Activated naive CD8-positive, alpha-beta T cell (primary cell): ENCODE data around the gene PPM1A.

Experiments
- H3K27ac Mint-ChIP-seq: one replicate; pipeline ENCODE4 v1.8.0; 2021; ENCODE audit warnings: mixed read lengths
- H3K27me3 Mint-ChIP-seq: one replicate; pipeline ENCODE4 v1.8.0; 2021; ENCODE audit warnings: mixed read lengths
- H3K36me3 Mint-ChIP-seq: one replicate; pipeline ENCODE4 v1.8.0; 2021; ENCODE audit warnings: mixed read lengths
- H3K4me1 Mint-ChIP-seq: one replicate; pipeline ENCODE4 v1.8.0; 2021; ENCODE audit warnings: low read depth, mixed read lengths
- H3K4me3 Mint-ChIP-seq: one replicate; pipeline ENCODE4 v1.8.0; 2021; ENCODE audit warnings: mild to moderate bottlenecking, mixed read lengths
- H3K9me3 Mint-ChIP-seq: one replicate; pipeline ENCODE4 v1.8.0; 2021; ENCODE audit warnings: low read depth, mixed read lengths

Gene PPM1A

GRCh38 chr14:60242429-60242828 lies 6.6 kb upstream of the PPM1A start:
- H3K9me3 Mint-ChIP-seq = no peaks in the 10 kb centered on the region
- H3K4me3 Mint-ChIP-seq = no peak overlapping the region
- H3K27me3 Mint-ChIP-seq = no peaks in the 10 kb centered on the region
- H3K27ac Mint-ChIP-seq = no peak overlapping the region
- H3K36me3 Mint-ChIP-seq = peaks cover 2% of the 10 kb centered on the region
- H3K4me1 Mint-ChIP-seq = peaks cover 14% of the 10 kb centered on the region

GRCh38 chr14:60245380-60246177 lies 3.4 kb upstream of the PPM1A start:
- no peak overlapping the region for H3K4me3 Mint-ChIP-seq
- no peak overlapping the region for H3K27ac Mint-ChIP-seq
- no peaks in the 10 kb centered on the region for H3K27me3 Mint-ChIP-seq
- H3K9me3 Mint-ChIP-seq = no peaks in the 10 kb centered on the region
- H3K4me1 Mint-ChIP-seq = peaks cover 28% of the 10 kb centered on the region
- peaks cover 2% of the 10 kb centered on the region for H3K36me3 Mint-ChIP-seq

- H3K36me3 Mint-ChIP-seq = no peaks in the 10 kb centered on the region
- H3K4me1 Mint-ChIP-seq = peaks cover 49% of the 10 kb centered on the region
- H3K4me3 Mint-ChIP-seq = peak overlapping the region; percentile 93
- H3K27me3 Mint-ChIP-seq = no peaks in the 10 kb centered on the region
- H3K9me3 Mint-ChIP-seq = no peaks in the 10 kb centered on the region
- peak overlapping the region; percentile 100 for H3K27ac Mint-ChIP-seq
Measured at GRCh38 chr14:60247994-60248696, 876 bp upstream of the PPM1A start.

- peak overlapping the region; percentile 89 for H3K27ac Mint-ChIP-seq
- no peaks in the 10 kb centered on the region for H3K36me3 Mint-ChIP-seq
- H3K4me3 Mint-ChIP-seq = peak overlapping the region; percentile 94
- H3K4me1 Mint-ChIP-seq = peaks cover 56% of the 10 kb centered on the region
- H3K9me3 Mint-ChIP-seq = no peaks in the 10 kb centered on the region
- no peaks in the 10 kb centered on the region for H3K27me3 Mint-ChIP-seq
Measured at GRCh38 chr14:60249321-60250256, 568 bp downstream of the PPM1A start.

- Mint-ChIP-seq H3K27ac (peak overlapping the region; percentile 89), H3K36me3 (peaks cover under 1% of the 10 kb centered on the region), H3K9me3 (no peaks in the 10 kb centered on the region), H3K4me3 (peak overlapping the region; percentile 94), H3K27me3 (no peaks in the 10 kb centered on the region), H3K4me1 (peaks cover 60% of the 10 kb centered on the region)
Measured at GRCh38 chr14:60250257-60251035, 1.4 kb downstream of the PPM1A start.

GRCh38 chr14:60251877-60252276 lies 2.9 kb downstream of the PPM1A start:
- Mint-ChIP-seq H3K36me3 (peaks cover 4% of the 10 kb centered on the region), H3K4me1 (peaks cover 67% of the 10 kb centered on the region), H3K27ac (no peak overlapping the region), H3K27me3 (no peaks in the 10 kb centered on the region), H3K9me3 (no peaks in the 10 kb centered on the region), H3K4me3 (peak overlapping the region; percentile 94)

- H3K9me3 Mint-ChIP-seq = no peaks in the 10 kb centered on the region
- H3K27ac Mint-ChIP-seq = no peak overlapping the region
- H3K36me3 Mint-ChIP-seq = peaks cover 4% of the 10 kb centered on the region
- H3K27me3 Mint-ChIP-seq = no peaks in the 10 kb centered on the region
- peaks cover 66% of the 10 kb centered on the region for H3K4me1 Mint-ChIP-seq
- H3K4me3 Mint-ChIP-seq = no peak overlapping the region
Measured at GRCh38 chr14:60252630-60253029, 3.6 kb downstream of the PPM1A start.

GRCh38 chr14:60253649-60254048 lies 4.6 kb downstream of the PPM1A start:
- no peaks in the 10 kb centered on the region for H3K27me3 Mint-ChIP-seq
- H3K36me3 Mint-ChIP-seq = peaks cover 4% of the 10 kb centered on the region
- H3K9me3 Mint-ChIP-seq = no peaks in the 10 kb centered on the region
- peaks cover 68% of the 10 kb centered on the region for H3K4me1 Mint-ChIP-seq
- H3K27ac Mint-ChIP-seq = no peak overlapping the region
- H3K4me3 Mint-ChIP-seq = no peak overlapping the region

- H3K9me3 Mint-ChIP-seq = no peaks in the 10 kb centered on the region
- peaks cover 4% of the 10 kb centered on the region for H3K36me3 Mint-ChIP-seq
- H3K4me3 Mint-ChIP-seq = no peak overlapping the region
- no peaks in the 10 kb centered on the region for H3K27me3 Mint-ChIP-seq
- no peak overlapping the region for H3K27ac Mint-ChIP-seq
- peaks cover 72% of the 10 kb centered on the region for H3K4me1 Mint-ChIP-seq
Measured at GRCh38 chr14:60254176-60254575, 5.2 kb downstream of the PPM1A start.

GRCh38 chr14:60257865-60258264 lies 8.8 kb downstream of the PPM1A start:
- H3K9me3 Mint-ChIP-seq = no peaks in the 10 kb centered on the region
- no peak overlapping the region for H3K27ac Mint-ChIP-seq
- H3K36me3 Mint-ChIP-seq = peaks cover 6% of the 10 kb centered on the region
- no peak overlapping the region for H3K4me3 Mint-ChIP-seq
- no peaks in the 10 kb centered on the region for H3K27me3 Mint-ChIP-seq
- peaks cover 56% of the 10 kb centered on the region for H3K4me1 Mint-ChIP-seq

- Mint-ChIP-seq H3K27ac (no peak overlapping the region), H3K27me3 (no peaks in the 10 kb centered on the region)
Measured at GRCh38 chr14:60265163-60265562, 16.1 kb downstream of the PPM1A start.

GRCh38 chr14:60266021-60266937 lies 17.3 kb downstream of the PPM1A start:
- Mint-ChIP-seq H3K27me3 (no peaks in the 10 kb centered on the region), H3K27ac (no peak overlapping the region), H3K4me1 (peaks cover 41% of the 10 kb centered on the region), H3K9me3 (no peaks in the 10 kb centered on the region), H3K36me3 (peaks cover 16% of the 10 kb centered on the region), H3K4me3 (no peak overlapping the region)

More at GRCh38 chr14:60265163-60265562, 16.1 kb downstream of the PPM1A start:
- Mint-ChIP-seq H3K36me3 (peaks cover 11% of the 10 kb centered on the region), H3K4me3 (no peak overlapping the region), H3K4me1 (peaks cover 40% of the 10 kb centered on the region), H3K9me3 (no peaks in the 10 kb centered on the region)

- Mint-ChIP-seq H3K4me1 (peaks cover 73% of the 10 kb centered on the region), H3K27ac (no peak overlapping the region), H3K4me3 (no peak overlapping the region), H3K27me3 (no peaks in the 10 kb centered on the region), H3K36me3 (peaks cover 11% of the 10 kb centered on the region), H3K9me3 (no peaks in the 10 kb centered on the region)
Measured at GRCh38 chr14:60272177-60272576, 23.2 kb downstream of the PPM1A start.
